ENCODE data around the gene KHDC4.

- TF ChIP-seq ZNF274 (IDR thresholded peaks at IDR 0.05; ENCODE audit: low read depth, low read length) (no peak), YY1 (IDR thresholded peaks at IDR 0.05; ENCODE audit: insufficient read depth, insufficient read length) (no peak)
Observed at GRCh38 chr1:155889566-155889965, 44.6 kb downstream of the KHDC4 start.
